ENCODE measurements around the gene PYGB.

The PYGB gene

GRCh38 chr20:25336561-25337422, 88.9 kb downstream of the PYGB start:
- DNase-seq (ENCODE audit: low read depth in 2 of 2), result no peak

GRCh38 chr20:25338112-25339023, 90.5 kb downstream of the PYGB start:
- no peak for DNase-seq (ENCODE audit: low read depth in 2 of 2)

DNA sequence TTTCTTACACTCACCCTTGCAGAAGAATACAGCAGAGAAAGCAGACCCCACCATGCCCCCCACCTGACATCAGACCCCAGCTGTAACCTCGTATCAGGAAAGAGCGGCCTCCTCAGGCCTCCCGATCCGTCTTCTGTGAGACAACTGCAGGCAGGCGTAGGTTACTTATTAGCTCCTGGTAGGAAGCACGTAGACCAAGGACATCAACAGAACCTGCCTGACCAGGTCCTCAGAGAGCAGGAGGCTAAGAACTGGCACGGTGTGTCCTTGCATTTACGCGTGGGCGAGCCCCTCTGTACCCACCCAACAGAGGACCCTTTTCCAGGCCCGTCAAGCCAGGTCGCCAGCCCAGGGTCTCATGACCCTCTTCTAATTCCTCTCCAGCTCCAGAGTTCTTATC, 91.7 kb downstream of the PYGB start:
- DNase-seq (ENCODE audit: low read depth in 2 of 2), result no peak

- DNase-seq (ENCODE audit: low read depth in 2 of 2), result no peak
Observed at GRCh38 chr20:25340380-25340779, 92.5 kb downstream of the PYGB start.

GRCh38 chr20:25341716-25342680, 94.1 kb downstream of the PYGB start:
- no peak for DNase-seq (ENCODE audit: low read depth in 2 of 2)

DNA sequence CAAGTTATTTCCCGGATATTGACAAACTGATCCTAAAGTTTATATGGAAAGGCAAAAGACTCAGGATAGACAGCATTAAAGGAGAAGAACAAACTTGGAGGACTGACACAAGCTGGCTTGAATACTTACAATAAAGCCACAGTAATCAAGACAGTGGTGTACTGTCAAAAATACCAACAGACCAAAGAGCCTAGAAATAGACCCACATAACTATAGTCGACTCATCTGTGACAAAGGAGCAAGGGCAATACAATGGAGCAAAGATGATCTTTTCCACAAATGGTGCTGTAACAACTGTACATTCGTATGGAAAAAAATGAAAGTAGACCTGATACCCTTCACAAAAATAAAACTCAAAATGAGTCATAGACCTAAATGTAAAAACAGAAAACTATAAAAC, 96.7 kb downstream of the PYGB start:
- no peak for DNase-seq (ENCODE audit: low read depth in 2 of 2)

- no peak for DNase-seq (ENCODE audit: low read depth in 2 of 2)
Observed at GRCh38 chr20:25345721-25346120, 97.8 kb downstream of the PYGB start.

- no peak for DNase-seq (ENCODE audit: low read depth in 2 of 2)
Observed at GRCh38 chr20:25346349-25346748, 98.5 kb downstream of the PYGB start.
